ENCODE data around the gene SCFD2.

- TF ChIP-seq TARDBP (IDR thresholded peaks at IDR 0.05) (no peak), ZNF384 (IDR thresholded peaks at IDR 0.05) (no peak), CTBP1 (IDR thresholded peaks at IDR 0.05; ENCODE audit: borderline replicate concordance) (no peak), SP1 (IDR thresholded peaks at IDR 0.05) (no peak), FOXK2 (IDR thresholded peaks at IDR 0.05) (no peak), FOXM1 (IDR thresholded peaks at IDR 0.05; ENCODE audit: borderline replicate concordance) (no peak), ARNT (IDR thresholded peaks at IDR 0.05) (no peak), BHLHE40 (IDR thresholded peaks at IDR 0.05; ENCODE audit: borderline replicate concordance) (no peak), L3MBTL2 (conservative IDR thresholded peaks at IDR 0.05) (no peak), SUZ12 (IDR thresholded peaks at IDR 0.05) (no peak), HDGF (IDR thresholded peaks at IDR 0.05; ENCODE audit: borderline replicate concordance) (no peak), NFRKB (IDR thresholded peaks at IDR 0.05) (no peak), FOXA1 (IDR thresholded peaks at IDR 0.05) (no peak)
These were observed 486.4 kb downstream of the SCFD2 start for GRCh38 chr4:52879471-52879870.
